Measurements from ENCODE around the gene ASXL1. TPM values are rescaled to one million over a fixed set of nuclear protein-coding genes. Genes with fewer than 3 reads are reported as not detected.

Gene ASXL1
- total and polyA plus RNA-seq, 10 donors = 14.1 to 149 (median 96.8) TPM

- 74 to 89% (median 82%) methylated on average over 19 to 20 of the region's 20 CpGs for WGBS, 5 donors
Observed at GRCh38 chr20:32433311-32434021, 75.3 kb downstream of the ASXL1 start.

GRCh38 chr20:32434434-32434833 is 76.3 kb downstream of the ASXL1 start:
- H3K36me3 ChIP-seq = peaks cover 25 to 100% (median 97%) of the 10 kb centered on the region in 6 donors
- H3K27me3 ChIP-seq (replicated peaks in 1 of 7) = no peaks in the 10 kb centered on the region
- H3K4me3 ChIP-seq = no peak overlapping the region
- H3K4me1 ChIP-seq = peaks cover 0 to 10% (median 0%) of the 10 kb centered on the region in 6 donors
- DNase-seq = no peak
- intact Hi-C loops (cut with DNase I; ENCODE audit: low total_unique reads) = loop anchor here (10.0 kb wide), 1 partner anchor 50 kb away; no protein-coding TSS in a partner anchor
- WGBS, 5 donors = 91 to 95% (median 94%) methylated on average over 19 of the region's 19 CpGs
- no peaks in the 10 kb centered on the region for H3K9me3 ChIP-seq
- no peak overlapping the region for H3K27ac ChIP-seq
- no peak for TF ChIP-seq CTCF (IDR thresholded peaks at IDR 0.05 in 8 of 11, conservative IDR thresholded peaks at IDR 0.05 in 3 of 11)
- TF ChIP-seq POLR2AphosphoS5 (IDR thresholded peaks at IDR 0.05) = peak in 2 of 3 donors; percentile 41 to 75

More at GRCh38 chr20:32433311-32434021, 75.3 kb downstream of the ASXL1 start:
- Histone ChIP-seq H3K9me3 (no peaks in the 10 kb centered on the region), H3K36me3 (peaks cover 28 to 100% (median 98%) of the 10 kb centered on the region in 6 donors), H3K27me3 (replicated peaks in 1 of 7) (no peaks in the 10 kb centered on the region), H3K4me1 (peaks cover 0 to 10% (median 0%) of the 10 kb centered on the region in 6 donors), H3K27ac (peak overlapping the region in 1 of 8 donors; percentile 29), H3K4me3 (no peak overlapping the region)
- no peak for DNase-seq
- TF ChIP-seq POLR2AphosphoS5 (IDR thresholded peaks at IDR 0.05) (peak in 2 of 3 donors; percentile 22 to 25), POLR2A (IDR thresholded peaks at IDR 0.05) (no peak)
- intact Hi-C loops (cut with DNase I; ENCODE audit: low total_unique reads) = loop anchor here (10.0 kb wide), 1 partner anchor 49 kb away; no protein-coding TSS in a partner anchor

- H3K27me3 ChIP-seq (replicated peaks in 1 of 7) = no peaks in the 10 kb centered on the region
- no peak overlapping the region for H3K4me3 ChIP-seq
- intact Hi-C loops (cut with DNase I; ENCODE audit: low total_unique reads) = loop anchor here (10.0 kb wide), 1 partner anchor 51 kb away; no protein-coding TSS in a partner anchor
- H3K36me3 ChIP-seq = peaks cover 20 to 100% (median 87%) of the 10 kb centered on the region in 6 donors
- peaks cover 0 to 10% (median 0%) of the 10 kb centered on the region in 6 donors for H3K4me1 ChIP-seq
- no peak for DNase-seq
- 88 to 96% (median 95%) methylated on average over 12 of the region's 12 CpGs for WGBS, 5 donors
- no peaks in the 10 kb centered on the region for H3K9me3 ChIP-seq
- no peak for TF ChIP-seq POLR2A (IDR thresholded peaks at IDR 0.05)
- TF ChIP-seq CTCF (IDR thresholded peaks at IDR 0.05 in 8 of 11, conservative IDR thresholded peaks at IDR 0.05 in 3 of 11) = no peak
- TF ChIP-seq POLR2AphosphoS5 (IDR thresholded peaks at IDR 0.05) = no peak
- no peak overlapping the region for H3K27ac ChIP-seq
Observed at GRCh38 chr20:32435449-32436107, 77.4 kb downstream of the ASXL1 start.

- Histone ChIP-seq H3K27ac (no peak overlapping the region), H3K36me3 (peaks cover 15 to 100% (median 83%) of the 10 kb centered on the region in 6 donors), H3K27me3 (replicated peaks in 1 of 7) (no peaks in the 10 kb centered on the region), H3K4me1 (peaks cover 0 to 10% (median 0%) of the 10 kb centered on the region in 6 donors), H3K9me3 (no peaks in the 10 kb centered on the region), H3K4me3 (no peak overlapping the region)
- WGBS, 5 donors = 94 to 97% (median 97%) methylated on average over 11 of the region's 11 CpGs
- TF ChIP-seq POLR2A (IDR thresholded peaks at IDR 0.05) = no peak
- TF ChIP-seq POLR2AphosphoS5 (IDR thresholded peaks at IDR 0.05) = no peak
- TF ChIP-seq CTCF (IDR thresholded peaks at IDR 0.05 in 8 of 11, conservative IDR thresholded peaks at IDR 0.05 in 3 of 11) = no peak
- no peak for DNase-seq
- intact Hi-C loops (cut with DNase I; ENCODE audit: low total_unique reads) = loop anchor here (10.0 kb wide), 1 partner anchor 52 kb away; no protein-coding TSS in a partner anchor
Observed at GRCh38 chr20:32436142-32436861, 78.2 kb downstream of the ASXL1 start.
